GM18519 (cell line): ENCODE measurements around the gene RPTOR.

Experiments used
- ATAC-seq: cut with Tn5 transposase; IDR thresholded peaks from one replicate; pipeline ENCODE4 v1.9.1; 2021; ENCODE audit warnings: mild to moderate bottlenecking, moderate library complexity; ENCODE audit not compliant: unreplicated experiment, low FRiP score

RPTOR gene

GRCh38 chr17:80957461-80957941 is 412.9 kb downstream of the RPTOR start:
- ATAC-seq, result no peak

- no peak for ATAC-seq
Observed at GRCh38 chr17:80959330-80960036, 414.8 kb downstream of the RPTOR start.

- no peak for ATAC-seq
Observed at GRCh38 chr17:80960037-80960796, 415.6 kb downstream of the RPTOR start.

GRCh38 chr17:80960797-80961452 is 416.3 kb downstream of the RPTOR start:
- ATAC-seq, result no peak

GRCh38 chr17:80961541-80962330 is 417.1 kb downstream of the RPTOR start:
- ATAC-seq, result no peak

GRCh38 chr17:80962356-80963329 is 418.0 kb downstream of the RPTOR start:
- no peak for ATAC-seq

- ATAC-seq, result no peak
Observed at GRCh38 chr17:80963812-80964543, 419.3 kb downstream of the RPTOR start.

- no peak for ATAC-seq
Observed at GRCh38 chr17:80964544-80964856, 419.9 kb downstream of the RPTOR start.

GRCh38 chr17:80964859-80965580 is 420.4 kb downstream of the RPTOR start:
- ATAC-seq, result no peak

GRCh38 chr17:80965606-80966005 is 421.0 kb downstream of the RPTOR start:
- ATAC-seq, result no peak

- ATAC-seq, result no peak
Observed at GRCh38 chr17:80967404-80967872, 422.8 kb downstream of the RPTOR start.

GRCh38 chr17:80968602-80969029 is 424.0 kb downstream of the RPTOR start:
- ATAC-seq, result no peak

GRCh38 chr17:80969030-80969673 is 424.5 kb downstream of the RPTOR start:
- no peak for ATAC-seq

- ATAC-seq, result no peak
Observed at GRCh38 chr17:80969674-80970043, 425.0 kb downstream of the RPTOR start.

- ATAC-seq, result no peak
Observed at GRCh38 chr17:80970044-80970761, 425.6 kb downstream of the RPTOR start.

GRCh38 chr17:80970762-80971703 is 426.4 kb downstream of the RPTOR start:
- ATAC-seq, result no peak
